NCI-H2227 (cell line): ENCODE results near the gene PACRG.
A peak's percentile ranks its signal among the peaks of the same experiment; 100 is the strongest.

ENCODE experiments used
- DNase-seq: peaks from one replicate; lab custom pipeline; 2025; ENCODE audit not compliant: unreplicated experiment; lab: John Stamatoyannopoulos, UW

Gene PACRG

DNA sequence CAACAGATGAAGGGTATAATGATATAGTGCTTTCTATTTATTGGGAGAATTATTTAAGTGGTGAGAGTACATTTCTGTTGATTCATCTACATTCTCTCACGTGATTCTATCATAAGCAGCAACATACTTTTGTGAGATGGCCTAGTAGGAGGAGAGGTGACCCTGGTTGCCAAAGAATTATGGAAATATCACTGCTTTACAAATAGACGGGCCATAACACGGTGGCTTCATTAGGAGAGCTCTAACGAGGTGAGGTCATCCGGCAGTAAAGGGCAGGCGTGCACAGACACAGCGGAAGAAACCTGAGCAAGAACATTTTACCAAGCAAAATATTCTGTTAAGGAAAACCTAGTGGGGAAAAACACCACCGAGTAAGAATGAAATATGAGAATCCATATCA, 349.4 kb downstream of the PACRG start:
- no peak for DNase-seq

GRCh38 chr6:163078712-163079111, 350.9 kb downstream of the PACRG start:
- no peak for DNase-seq

GRCh38 chr6:163080228-163080627, 352.5 kb downstream of the PACRG start:
- DNase-seq, result no peak

- no peak for DNase-seq
Measured at GRCh38 chr6:163083141-163083540, 355.4 kb downstream of the PACRG start.

DNA sequence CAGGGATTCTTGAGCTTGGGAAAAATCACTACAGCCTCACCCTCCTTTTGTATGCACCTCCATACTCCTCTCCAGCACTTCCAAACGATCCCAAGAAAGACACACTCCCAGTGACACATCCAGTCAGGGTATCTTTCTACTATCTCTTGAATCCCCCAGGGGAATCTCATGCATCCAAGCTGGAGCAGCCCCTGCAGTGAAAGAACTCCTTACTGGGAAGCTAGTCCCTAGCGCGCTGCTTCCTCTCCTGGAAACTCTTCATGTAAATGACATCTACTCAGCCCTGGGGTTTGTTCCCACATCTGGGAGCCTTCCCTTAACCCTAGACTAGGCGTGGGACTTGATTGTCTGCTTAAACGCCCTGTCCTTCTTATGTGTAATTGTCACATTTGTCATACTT, 357.7 kb downstream of the PACRG start:
- DNase-seq, result no peak

DNA sequence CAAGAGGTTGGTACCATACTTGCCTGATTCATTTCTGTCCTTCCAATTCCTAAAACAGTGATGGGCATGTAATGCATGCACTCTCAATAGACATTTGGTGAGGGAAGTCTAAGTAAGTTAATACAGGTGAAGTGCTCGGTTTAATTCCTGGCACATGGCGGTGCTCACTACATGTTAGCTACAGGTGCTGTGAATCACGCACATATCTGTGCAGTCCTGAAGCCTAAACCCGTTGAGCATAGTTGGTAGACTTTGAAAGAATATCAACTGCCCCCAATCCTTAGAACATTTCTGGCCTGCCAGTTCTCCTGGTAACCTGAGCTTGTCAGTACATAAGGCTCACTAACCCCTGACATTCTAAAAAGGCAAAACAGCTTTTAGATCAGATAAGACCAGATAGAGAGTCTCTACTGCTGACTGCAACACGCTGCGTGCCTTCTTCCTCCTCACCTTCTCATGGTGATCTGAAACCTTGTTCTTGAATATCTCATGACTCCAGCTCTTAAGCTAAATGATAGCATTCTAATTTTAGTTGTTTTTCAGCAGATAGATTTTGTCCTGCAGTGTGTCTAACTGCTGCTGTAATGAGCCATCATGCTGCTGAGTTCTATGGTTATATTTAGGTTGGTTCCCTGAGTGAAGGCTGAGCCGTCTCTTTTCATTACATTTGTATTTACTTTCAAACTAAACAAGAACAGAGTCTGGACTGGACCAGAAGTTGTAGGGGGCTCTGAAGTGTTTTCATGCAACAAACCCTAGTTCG, 358.3 kb downstream of the PACRG start:
- DNase-seq, result no peak

GRCh38 chr6:163086624-163086920, 358.8 kb downstream of the PACRG start:
- no peak for DNase-seq

- DNase-seq, result no peak
Measured at GRCh38 chr6:163087981-163088380, 360.2 kb downstream of the PACRG start.

DNA sequence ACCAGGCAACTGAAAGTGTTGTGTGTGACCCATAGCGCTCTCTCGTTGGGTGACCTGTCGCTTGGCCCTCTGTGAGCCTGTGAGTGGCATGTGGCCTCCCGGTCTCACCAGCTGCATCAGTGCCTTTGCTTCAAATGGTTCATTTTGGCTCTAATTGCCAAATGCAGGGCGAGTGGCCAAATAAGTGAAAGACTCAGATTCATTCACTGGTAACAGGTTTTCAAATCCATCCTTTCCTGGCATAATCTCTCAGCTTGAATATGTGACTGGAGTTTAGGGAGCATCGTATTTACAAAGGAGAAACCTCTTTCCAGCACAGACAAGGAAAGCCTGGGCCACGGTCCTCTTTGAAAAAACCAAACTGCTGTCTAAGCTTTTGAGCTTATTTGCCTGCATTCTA, 365.1 kb downstream of the PACRG start:
- DNase-seq, result no peak

DNA sequence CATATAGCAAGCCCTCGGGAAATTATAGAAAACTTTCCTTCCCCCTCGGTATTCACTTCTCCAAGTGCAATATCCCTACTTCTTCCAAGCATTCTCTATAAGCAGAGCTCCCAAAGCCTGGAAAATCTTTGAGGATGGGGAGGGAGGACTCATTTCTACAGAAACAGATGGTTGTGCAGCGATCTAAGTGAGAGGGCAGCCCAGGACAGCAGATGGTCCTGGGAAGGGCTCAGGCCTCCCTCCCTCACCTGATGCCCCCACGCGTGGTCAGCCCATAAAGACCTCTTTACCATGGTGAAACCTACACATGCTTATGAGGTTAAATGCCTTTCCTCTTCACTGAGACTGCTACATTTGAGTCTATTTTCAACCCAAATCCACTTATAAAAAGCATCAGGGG, 367.1 kb downstream of the PACRG start:
- no peak for DNase-seq

GRCh38 chr6:163095401-163095800, 367.6 kb downstream of the PACRG start:
- DNase-seq, result no peak

DNA sequence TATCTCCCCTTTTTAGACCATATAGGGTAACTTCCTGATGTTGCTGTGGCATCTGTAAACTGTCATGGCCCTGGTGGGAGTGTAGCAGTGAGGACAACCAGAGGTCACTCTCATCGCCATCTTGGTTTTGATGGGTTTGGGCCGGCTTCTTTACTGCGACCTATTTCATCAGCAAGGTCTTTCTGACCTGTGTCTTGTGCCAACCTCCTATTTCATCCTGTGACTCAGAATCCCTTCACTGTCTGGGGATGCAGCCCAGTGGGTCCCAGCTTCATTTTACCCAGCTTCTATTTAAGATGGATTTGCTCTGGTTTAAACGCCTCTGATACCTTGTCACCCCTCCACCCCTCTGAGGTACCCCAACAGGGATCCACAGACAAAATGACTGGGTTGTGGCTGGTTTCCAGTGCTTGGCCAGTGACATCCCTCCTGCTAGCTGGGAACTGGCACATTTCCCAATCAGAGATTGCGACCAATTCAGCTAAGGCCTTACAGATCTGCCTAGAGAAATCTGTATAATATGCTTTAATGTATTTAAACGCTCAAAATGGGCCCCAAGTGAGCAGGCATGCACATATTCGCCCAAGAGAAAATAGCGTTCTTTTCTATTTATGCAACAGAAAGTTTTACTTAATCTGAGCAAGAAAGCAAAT, 371.2 kb downstream of the PACRG start:
- no peak for DNase-seq

- DNase-seq, result peak; percentile 1
Measured at GRCh38 chr6:163099621-163100171, 371.9 kb downstream of the PACRG start.

DNA sequence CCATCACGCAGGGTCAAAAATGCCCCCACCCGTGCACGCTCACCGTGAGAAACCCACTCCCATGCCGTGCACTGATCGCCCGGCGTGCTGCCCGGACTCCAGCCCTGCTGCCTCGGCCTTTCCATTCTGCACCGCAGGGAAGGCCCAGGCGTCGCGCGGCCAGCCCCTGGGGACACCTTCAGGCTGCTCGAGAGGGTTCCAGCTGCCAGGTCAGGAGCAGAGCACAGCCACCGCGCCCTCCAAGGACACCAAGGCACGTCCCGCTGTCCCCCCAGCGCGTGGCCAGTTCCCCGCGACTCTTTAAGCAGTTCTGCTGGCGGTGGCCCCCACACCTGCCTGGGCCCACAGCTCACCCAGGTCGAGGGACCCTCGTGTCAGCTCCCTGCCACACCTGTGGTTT, 372.5 kb downstream of the PACRG start:
- DNase-seq, result no peak

DNA sequence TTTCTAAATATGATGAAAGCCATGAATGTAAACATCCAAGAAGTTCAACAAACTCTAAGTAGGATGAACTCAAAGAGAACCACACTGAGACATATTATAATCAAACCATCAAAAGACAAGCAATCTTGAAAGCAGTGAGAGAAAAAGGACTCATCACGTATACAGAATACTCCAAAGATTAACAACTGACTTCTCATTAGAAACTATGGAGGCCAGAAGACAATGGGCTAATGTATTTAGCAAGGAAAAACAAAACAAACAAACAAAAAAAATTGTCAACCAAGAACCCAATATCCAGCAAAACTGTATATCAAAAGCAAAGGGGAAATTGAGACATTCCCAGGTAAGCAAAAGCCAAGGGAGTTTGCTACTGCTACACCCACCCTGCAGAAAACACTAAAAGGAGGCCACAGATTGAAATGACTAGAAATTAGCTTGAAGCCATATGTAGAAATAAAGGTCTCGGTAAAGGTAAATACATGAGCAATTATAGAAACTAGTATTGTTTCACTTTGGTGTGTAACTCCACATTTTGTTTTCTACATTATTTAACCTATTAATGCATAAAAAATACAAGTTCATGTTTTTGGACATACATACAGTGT, 385.7 kb downstream of the PACRG start:
- DNase-seq, result no peak

DNA sequence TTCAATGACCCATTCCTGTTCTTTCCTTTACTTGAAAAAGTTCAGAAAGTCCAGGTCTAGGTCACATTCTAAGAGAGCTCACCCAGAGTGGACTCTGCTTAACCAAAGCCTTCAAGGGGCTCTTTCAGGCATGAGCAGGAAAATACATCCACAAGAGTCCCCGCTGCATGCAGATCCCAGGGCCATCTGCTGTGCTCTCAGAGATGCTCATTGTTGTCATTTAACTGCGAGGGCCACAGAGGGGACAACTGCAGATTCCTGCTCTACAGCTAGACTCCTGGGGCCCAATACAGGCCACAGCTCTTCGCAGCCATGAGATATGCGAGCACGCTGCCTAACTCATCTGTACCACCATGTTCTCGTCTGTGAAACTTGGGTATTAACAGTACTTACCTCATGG, 391.2 kb downstream of the PACRG start:
- no peak for DNase-seq

- no peak for DNase-seq
Measured at GRCh38 chr6:163120223-163120622, 392.4 kb downstream of the PACRG start.

DNA sequence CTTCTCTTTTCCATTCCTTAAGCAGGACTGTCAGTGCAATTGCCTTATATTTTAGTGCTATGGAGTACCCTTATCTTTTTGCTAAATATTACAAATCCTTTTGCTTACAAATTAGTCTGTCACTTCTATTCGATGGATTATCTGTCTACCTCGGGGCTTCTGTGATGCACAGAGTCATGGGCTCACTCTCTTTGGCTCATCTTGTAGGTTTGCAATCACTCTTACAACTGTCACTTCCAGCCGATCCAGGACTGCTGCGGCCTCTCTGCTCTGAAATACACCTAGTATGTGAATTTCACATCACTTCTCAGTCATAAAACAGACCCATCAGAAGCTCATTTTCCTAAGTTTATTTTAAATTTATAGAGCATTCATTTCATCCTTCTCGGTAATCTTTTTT, 393.5 kb downstream of the PACRG start:
- DNase-seq, result no peak

GRCh38 chr6:163122365-163122764, 394.6 kb downstream of the PACRG start:
- DNase-seq, result no peak

DNA sequence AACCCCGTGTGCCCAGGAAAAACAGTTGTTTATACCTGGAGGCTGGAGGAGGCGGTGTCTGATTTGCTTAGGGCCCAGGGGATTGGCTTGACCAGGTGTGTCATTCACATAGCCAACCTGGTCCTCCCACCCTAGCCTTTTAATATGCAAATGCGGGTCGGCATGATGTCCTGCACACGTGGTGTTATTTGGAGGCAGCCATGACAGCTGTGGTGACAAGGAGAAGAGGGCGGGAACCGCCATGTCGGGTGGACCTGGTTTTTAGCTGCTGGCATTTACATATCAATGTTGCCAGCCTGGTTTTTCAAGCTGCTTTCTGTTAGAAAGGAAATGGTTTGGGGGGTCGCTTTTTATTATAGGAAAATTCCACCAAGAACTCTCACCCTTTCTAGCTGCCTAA, 395.3 kb downstream of the PACRG start:
- DNase-seq, result no peak

DNA sequence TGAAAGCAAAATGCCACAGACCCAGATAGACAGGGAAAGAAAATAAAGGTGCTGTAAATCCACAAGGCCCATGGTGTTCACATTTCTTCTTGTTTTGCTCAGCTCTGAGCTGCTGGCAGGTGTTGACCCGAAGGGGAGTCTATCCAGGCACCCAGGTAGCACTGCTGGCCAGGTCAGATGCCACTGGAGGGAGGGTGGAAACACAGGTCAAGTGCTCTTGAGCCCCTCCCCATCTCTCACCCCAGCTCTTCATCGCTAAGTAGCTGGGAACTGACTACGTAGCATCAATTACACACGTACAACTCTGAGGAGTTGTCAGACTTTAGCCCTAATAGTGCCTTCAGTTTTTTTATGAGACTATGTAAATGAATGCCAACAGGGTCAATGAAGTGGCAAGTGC, 399.0 kb downstream of the PACRG start:
- no peak for DNase-seq

DNA sequence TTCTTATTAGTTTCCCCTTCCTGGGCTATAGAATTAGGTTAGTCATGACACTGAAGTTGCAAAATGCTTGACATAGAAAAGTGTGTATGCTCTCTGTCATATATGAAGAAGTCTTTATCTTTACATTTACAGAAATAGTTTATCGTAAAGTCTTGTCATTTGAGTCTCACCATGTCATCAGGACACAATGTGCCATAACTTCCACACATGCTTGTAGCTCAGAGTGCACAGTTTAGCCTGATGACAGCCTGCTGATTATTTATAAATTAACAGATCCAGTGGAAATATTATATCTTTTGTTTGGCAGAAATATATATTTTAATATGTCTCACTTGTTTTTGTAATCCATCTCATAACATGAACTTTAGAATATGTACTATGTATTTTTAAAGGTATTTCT, 399.8 kb downstream of the PACRG start:
- DNase-seq, result no peak
